Cardiac fibroblast (primary cell): Measurements from ENCODE around the gene CECR2.

Source experiments
- DNase-seq, 2 donors: peaks; one replicate each; pipeline versions ENCODE4 v3.0.0 to v3.0.0-alpha.2; 2010; ENCODE audit warnings: low read depth in 2 of 2
- H3K4me3 ChIP-seq, 2 donors: replicated peaks in 1 of 2; 1 replicate in 1 of 2; 2 replicates in 1 of 2; pipeline ENCODE4 v1.5.1; 2011; ENCODE audit warnings: low read depth in 2 of 2, low read length in 2 of 2, mild to moderate bottlenecking in 2 of 2, moderate library complexity in 1 of 2
- TF ChIP-seq, protein P1 (sequence below): IDR thresholded peaks from one replicate; pipeline ENCODE4 v1.5.1; 2011; ENCODE audit warnings: low read depth, mild to moderate bottlenecking, low read length, inconsistent platforms

Gene CECR2

DNA sequence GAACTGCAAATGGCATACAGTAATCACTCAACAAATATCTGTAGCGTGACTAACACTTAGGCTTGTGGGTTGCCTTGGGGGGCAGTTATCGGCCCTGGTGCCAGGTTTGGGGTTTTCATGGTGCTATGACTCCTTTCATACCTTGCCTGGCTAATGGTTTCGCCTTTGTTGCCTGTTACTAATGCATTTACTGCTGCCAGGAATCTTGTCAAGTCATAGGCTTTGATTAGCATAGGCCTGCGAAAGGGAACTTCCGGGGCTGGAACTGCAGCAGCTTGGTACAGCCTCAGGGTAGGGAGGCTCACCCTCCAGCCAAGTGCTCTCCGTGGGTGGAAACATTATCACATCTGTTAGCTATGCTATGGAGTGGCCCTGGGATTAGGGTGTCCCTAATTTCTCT, 207.2 kb downstream of the CECR2 start:
- no peak overlapping the region for H3K4me3 ChIP-seq
- peak; percentile 89 to 90 for DNase-seq

DNA sequence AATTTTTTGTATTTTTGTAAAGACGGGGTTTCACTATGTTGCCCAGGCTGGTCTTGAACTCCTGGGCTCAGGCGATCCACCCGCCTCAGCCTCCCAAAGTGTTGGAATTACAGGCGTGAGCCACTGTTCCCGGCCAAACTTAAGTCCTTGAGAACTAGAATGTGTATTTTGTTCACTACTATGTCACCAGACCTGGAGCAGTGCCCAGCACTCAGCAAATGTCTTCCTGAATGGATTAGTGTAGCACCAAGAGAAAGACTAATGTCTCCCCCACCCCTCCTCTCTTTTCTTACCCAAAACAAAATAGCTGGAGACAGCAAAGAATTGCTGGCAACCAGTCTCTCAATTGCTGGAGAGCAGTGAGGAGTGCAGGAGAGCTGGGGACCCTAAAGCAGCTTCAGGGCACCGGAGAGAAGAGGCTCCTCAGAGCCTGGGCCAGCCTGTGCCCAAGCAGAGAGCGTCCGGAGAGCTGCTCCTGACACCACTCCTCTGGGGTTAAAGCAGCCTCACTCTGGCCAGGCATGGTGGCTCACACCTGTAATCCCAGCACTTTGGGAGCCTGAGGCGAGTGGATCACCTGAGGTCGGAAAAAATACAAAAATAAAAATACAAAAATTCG, 209.0 kb downstream of the CECR2 start:
- peak; percentile 62 to 68 for DNase-seq
- TF ChIP-seq, protein P1, sequence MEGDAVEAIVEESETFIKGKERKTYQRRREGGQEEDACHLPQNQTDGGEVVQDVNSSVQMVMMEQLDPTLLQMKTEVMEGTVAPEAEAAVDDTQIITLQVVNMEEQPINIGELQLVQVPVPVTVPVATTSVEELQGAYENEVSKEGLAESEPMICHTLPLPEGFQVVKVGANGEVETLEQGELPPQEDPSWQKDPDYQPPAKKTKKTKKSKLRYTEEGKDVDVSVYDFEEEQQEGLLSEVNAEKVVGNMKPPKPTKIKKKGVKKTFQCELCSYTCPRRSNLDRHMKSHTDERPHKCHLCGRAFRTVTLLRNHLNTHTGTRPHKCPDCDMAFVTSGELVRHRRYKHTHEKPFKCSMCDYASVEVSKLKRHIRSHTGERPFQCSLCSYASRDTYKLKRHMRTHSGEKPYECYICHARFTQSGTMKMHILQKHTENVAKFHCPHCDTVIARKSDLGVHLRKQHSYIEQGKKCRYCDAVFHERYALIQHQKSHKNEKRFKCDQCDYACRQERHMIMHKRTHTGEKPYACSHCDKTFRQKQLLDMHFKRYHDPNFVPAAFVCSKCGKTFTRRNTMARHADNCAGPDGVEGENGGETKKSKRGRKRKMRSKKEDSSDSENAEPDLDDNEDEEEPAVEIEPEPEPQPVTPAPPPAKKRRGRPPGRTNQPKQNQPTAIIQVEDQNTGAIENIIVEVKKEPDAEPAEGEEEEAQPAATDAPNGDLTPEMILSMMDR = no peak
- no peak overlapping the region for H3K4me3 ChIP-seq

More for the DNA sequence above, 207.2 kb downstream of the CECR2 start:
- TF ChIP-seq, protein P1 = no peak

DNA sequence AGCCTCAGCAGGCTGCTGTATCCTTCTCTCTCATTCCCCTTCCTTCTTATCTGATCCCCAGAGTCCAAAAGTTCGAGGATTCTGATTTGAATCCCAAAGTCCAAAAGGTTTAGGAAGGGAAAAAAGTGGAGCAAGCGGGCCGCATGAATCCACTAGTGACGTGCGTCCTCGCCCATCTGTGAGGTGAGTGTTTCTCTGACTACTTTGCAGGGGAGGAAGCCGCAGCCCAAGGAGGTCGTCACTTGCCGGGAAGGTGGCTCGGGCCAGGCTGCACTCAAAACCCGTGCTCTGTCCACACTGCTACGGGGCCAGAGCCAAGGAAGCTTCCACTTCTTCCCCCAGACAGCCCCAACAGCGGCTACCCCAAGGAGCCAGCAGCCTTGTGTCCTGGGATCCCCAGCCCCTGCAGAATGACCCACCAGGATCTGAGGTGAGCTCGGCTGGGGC, 210.3 kb downstream of the CECR2 start:
- H3K4me3 ChIP-seq = no peak overlapping the region
- no peak for DNase-seq
- TF ChIP-seq, protein P1 = no peak

DNA sequence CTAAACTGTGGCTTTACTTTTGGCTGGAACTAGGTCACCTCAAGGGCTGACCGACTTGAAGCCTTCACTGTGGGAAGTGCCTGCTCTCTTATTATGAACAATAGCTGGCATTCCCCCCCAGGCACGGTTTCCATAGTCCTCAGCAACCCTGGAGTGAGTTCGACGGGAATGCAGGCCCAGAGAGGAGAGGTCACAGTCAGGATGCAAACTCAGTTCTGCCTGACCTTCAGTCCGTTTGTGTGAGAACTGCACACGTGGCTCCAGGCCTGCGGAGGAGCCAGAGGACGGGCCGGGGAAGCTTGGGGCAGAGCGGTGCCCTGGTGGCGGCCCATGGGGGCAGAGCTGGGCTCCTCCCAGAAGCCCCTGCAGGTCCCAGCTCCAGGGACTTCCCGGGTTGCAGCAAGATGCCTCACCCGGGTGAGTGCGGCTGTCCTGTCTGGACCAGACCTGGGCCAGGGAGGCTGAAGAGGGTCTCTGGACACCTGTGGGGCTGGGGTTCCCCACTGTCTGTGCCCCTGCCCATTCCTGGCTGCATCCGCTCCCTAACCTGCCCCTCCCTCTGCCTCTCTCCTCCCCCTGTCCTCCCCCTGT, 211.3 kb downstream of the CECR2 start:
- DNase-seq = peak in 1 of 2 donors; percentile 36
- TF ChIP-seq, protein P1 = no peak
- H3K4me3 ChIP-seq = no peak overlapping the region

DNA sequence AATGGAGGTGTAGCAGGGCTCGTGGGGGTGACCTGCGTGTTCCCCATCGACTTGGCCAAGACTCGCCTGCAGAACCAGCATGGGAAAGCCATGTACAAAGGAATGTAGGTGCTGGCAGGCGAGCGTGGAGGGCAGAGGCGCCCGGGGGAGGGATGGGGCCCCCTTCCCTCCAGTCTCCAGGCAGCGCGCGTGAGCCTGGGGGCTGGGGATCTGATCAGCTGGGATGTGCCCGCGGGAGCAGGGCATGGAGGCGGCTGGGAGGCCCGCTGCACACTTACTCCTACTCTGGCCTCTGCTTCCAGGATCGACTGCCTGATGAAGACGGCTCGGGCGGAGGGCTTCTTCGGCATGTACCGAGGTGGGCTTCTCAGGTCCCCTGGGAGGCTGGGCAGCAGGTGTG, 211.8 kb downstream of the CECR2 start:
- TF ChIP-seq, protein P1 = no peak
- DNase-seq = no peak
- H3K4me3 ChIP-seq = no peak overlapping the region

DNA sequence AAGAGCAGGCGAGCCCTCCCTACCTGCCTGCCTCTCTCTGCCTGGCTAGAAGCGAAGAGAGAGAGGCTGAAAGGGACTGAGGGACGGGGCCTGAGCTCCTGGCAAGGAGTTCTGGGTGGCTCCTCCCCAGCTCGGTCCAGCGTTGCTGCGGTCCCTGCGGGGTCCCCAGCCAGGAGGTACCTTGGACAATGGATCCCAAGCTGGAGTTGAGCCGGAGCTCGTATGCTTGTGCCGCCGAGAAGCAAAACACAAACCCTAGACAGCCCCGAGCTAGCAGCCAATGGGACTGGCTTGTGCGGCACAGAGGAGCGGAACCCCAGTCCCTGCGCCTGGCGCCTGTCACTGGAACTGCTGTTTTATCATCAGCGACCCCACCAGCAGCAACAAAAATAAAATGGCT, 212.4 kb downstream of the CECR2 start:
- no peak for DNase-seq
- no peak overlapping the region for H3K4me3 ChIP-seq
- TF ChIP-seq, protein P1 = no peak
